Esophagus muscularis mucosa (tissue), 4 donors: ENCODE results near the gene FSCN2. TPM values are rescaled to one million over a fixed set of nuclear protein-coding genes. Genes with fewer than 3 reads are reported as not detected.

Experiments
- DNase-seq: peaks from one replicate; pipeline ENCODE4 v3.0.0-alpha.2; 2017; ENCODE audit errors: extremely low spot score
- H3K27ac ChIP-seq, 4 donors: fragments of 200-600 bp; sonication (generic); replicated peaks in 1 of 4; 1 replicate in 3 of 4; 2 replicates in 1 of 4; pipeline ENCODE4 v1.5.1; 2016 to 2019; ENCODE audit warnings: mild to moderate bottlenecking in 1 of 4
- H3K27me3 ChIP-seq, 4 donors: fragments of 200-600 bp; sonication (generic); one replicate each; pipeline versions ENCODE4 v1.5.1 to v1.6.0; 2016 to 2019
- H3K36me3 ChIP-seq, 4 donors: fragments of 200-600 bp; sonication (generic); one replicate each; pipeline ENCODE4 v1.5.1; 2016 to 2019
- H3K4me1 ChIP-seq, 4 donors: fragments of 200-600 bp; sonication (generic); one replicate each; pipeline ENCODE4 v1.5.1; 2016 to 2019
- H3K4me3 ChIP-seq, 4 donors: fragments of 200-600 bp; sonication (generic); 1 replicate in 2 of 4; 2 replicates in 2 of 4; pipeline ENCODE4 v1.5.1; 2016 to 2019; ENCODE audit warnings: mild to moderate bottlenecking in 4 of 4, moderate library complexity in 1 of 4
- H3K9me3 ChIP-seq, 4 donors: fragments of 200-600 bp; sonication (generic); 1 replicate in 3 of 4; 2 replicates in 1 of 4; pipeline ENCODE4 v1.5.1; 2016 to 2019
- EP300 ChIP-seq: sonication (generic); formaldehyde crosslinking; IDR thresholded peaks from one replicate; pipeline ENCODE4 v1.6.1; 2017; ENCODE audit warnings: antibody characterized with exemption
- POLR2A ChIP-seq: fragments of 450-650 bp; IDR thresholded peaks from one replicate; pipeline ENCODE4 v1.6.1; 2017; ENCODE audit warnings: antibody characterized with exemption, moderate library complexity, mild to moderate bottlenecking, low read depth
- POLR2AphosphoS5 ChIP-seq, 2 donors: sonication (generic); formaldehyde crosslinking; IDR thresholded peaks; one replicate each; pipeline ENCODE4 v1.6.1; 2017; ENCODE audit warnings: antibody characterized with exemption in 2 of 2
- WGBS: methylation state at CpG from one replicate; pipeline ENCODE4 v1.1.5; 2018; 5-methylcytosine and 5-hydroxymethylcytosine counted together
- intact Hi-C: fragments of 100-400 bp; cut with DNase I; formaldehyde crosslinking; loops from one replicate; pipeline ENCODE4 v1.15.1; 2023
- total RNA-seq, 4 donors: library from RNA; depleted of rRNA; stranded (reverse); fragments of >200 nt; gene quantifications; one replicate each; pipeline versions ENCODE4 v1.1.0 to v1.2.1, GENCODE V29; 2016
- TF ChIP-seq, protein P1 (sequence below), 3 experiments: fragments of 200-600 bp in 2 of 3; fragments of 450-650 bp in 1 of 3; sonication (generic) in 2 of 3; IDR thresholded peaks; one replicate each; pipeline ENCODE4 v1.5.1; 2017 to 2019; ENCODE audit warnings: antibody characterized with exemption in 3 of 3, mild to moderate bottlenecking in 2 of 3, moderate library complexity in 1 of 3

Gene FSCN2
- total RNA-seq, 4 donors from 2014 or later, result 1.2 to 2.4 (median 1.7) TPM

DNA sequence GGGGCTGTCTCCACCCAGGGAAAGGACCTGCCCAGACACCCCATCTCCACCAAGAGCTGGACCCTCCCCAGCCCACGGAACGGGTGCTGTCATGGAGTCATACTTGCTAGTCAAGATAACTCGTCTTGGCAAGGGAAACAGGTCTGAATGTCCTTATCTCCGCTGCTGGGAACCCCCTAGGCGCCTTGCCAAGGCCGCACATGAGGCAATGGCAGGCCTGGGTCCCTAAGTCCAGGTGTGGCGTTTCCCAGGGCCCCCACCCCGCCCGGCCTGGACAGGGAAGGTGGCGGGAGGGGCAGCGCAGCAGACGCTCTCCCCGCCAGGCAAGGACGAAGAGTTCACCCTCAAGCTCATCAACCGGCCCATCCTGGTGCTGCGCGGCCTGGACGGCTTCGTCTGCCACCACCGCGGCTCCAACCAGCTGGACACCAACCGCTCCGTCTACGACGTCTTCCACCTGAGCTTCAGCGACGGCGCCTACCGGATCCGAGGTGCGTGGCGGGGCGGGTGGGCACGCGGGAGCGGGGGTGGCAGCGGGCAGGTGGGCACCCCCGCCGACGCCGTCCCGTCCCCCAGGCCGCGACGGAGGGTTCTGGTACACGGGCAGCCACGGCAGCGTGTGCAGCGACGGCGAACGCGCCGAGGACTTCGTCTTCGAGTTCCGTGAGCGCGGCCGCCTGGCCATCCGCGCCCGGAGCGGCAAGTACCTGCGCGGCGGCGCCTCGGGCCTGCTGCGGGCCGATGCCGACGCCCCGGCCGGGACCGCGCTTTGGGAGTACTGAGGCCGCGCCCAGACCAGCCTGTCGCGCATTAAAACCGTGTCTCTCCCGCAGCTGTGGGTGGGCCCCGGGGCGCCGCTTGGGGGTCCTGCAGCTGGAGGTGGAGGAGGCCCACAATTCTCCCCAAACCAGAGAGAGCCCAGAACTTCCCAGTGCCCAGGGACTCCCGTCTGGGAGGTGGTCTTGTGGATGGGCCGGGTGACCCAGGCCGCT lies 8.4 kb downstream of the FSCN2 start:
- Histone ChIP-seq H3K4me3 (no peak overlapping the region), H3K9me3 (no peaks in the 10 kb centered on the region), H3K27ac (no peak overlapping the region), H3K4me1 (peaks cover 15 to 23% (median 17%) of the 10 kb centered on the region in 4 donors), H3K36me3 (peaks cover 10 to 38% (median 37%) of the 10 kb centered on the region in 4 donors), H3K27me3 (peaks cover 10 to 56% (median 26%) of the 10 kb centered on the region in 4 donors)
- TF ChIP-seq EP300 (no peak), POLR2A (no peak)
- intact Hi-C loops, result no loop called here
- WGBS, result 10% methylated on average over 8 of the region's 89 CpGs
- DNase-seq, result no peak

DNA sequence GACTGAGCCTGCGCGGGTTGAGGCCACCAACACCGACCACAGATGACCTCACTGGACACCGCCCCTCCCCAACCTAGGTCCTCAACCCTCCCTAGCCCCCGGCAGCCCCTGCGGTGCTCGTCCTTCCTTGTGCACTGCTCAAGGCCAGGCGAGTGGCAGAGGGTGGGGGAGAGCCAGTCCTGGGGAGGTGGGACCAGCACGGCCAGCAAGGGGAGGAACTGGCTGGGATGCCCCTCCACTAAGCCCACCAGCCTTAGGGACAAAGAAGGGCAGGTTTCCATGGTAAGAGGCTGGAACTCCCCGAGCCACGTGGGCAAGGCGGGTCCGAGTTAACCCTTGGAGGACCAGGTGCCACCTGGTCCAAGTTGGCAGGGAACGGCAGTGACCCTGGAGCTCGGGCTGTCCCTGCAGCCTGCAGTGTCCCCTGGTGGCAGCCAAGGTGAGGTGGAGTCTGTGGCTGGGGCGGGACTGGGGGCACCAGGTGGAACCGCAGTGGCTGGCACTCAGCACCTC lies 9.2 kb downstream of the FSCN2 start:
- TF ChIP-seq POLR2A (no peak), POLR2AphosphoS5 (IDR thresholded peaks at IDR 0.05) (peak in 1 of 2 donors; percentile 5)
- TF ChIP-seq, protein P1, sequence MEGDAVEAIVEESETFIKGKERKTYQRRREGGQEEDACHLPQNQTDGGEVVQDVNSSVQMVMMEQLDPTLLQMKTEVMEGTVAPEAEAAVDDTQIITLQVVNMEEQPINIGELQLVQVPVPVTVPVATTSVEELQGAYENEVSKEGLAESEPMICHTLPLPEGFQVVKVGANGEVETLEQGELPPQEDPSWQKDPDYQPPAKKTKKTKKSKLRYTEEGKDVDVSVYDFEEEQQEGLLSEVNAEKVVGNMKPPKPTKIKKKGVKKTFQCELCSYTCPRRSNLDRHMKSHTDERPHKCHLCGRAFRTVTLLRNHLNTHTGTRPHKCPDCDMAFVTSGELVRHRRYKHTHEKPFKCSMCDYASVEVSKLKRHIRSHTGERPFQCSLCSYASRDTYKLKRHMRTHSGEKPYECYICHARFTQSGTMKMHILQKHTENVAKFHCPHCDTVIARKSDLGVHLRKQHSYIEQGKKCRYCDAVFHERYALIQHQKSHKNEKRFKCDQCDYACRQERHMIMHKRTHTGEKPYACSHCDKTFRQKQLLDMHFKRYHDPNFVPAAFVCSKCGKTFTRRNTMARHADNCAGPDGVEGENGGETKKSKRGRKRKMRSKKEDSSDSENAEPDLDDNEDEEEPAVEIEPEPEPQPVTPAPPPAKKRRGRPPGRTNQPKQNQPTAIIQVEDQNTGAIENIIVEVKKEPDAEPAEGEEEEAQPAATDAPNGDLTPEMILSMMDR (IDR thresholded peaks at IDR 0.05), result peak; percentile 49 to 69 (median 68)
- no peak overlapping the region for H3K27ac ChIP-seq
- peaks cover 15 to 23% (median 17%) of the 10 kb centered on the region in 4 donors for H3K4me1 ChIP-seq
- WGBS, result no CpG with 5 or more reads among the region's 17 CpGs
- peaks cover 10 to 43% (median 41%) of the 10 kb centered on the region in 4 donors for H3K36me3 ChIP-seq
- intact Hi-C loops, result no loop called here
- no peak for DNase-seq
- H3K27me3 ChIP-seq, result peaks cover 10 to 56% (median 26%) of the 10 kb centered on the region in 4 donors
- no peak overlapping the region for H3K4me3 ChIP-seq
- no peaks in the 10 kb centered on the region for H3K9me3 ChIP-seq

DNA sequence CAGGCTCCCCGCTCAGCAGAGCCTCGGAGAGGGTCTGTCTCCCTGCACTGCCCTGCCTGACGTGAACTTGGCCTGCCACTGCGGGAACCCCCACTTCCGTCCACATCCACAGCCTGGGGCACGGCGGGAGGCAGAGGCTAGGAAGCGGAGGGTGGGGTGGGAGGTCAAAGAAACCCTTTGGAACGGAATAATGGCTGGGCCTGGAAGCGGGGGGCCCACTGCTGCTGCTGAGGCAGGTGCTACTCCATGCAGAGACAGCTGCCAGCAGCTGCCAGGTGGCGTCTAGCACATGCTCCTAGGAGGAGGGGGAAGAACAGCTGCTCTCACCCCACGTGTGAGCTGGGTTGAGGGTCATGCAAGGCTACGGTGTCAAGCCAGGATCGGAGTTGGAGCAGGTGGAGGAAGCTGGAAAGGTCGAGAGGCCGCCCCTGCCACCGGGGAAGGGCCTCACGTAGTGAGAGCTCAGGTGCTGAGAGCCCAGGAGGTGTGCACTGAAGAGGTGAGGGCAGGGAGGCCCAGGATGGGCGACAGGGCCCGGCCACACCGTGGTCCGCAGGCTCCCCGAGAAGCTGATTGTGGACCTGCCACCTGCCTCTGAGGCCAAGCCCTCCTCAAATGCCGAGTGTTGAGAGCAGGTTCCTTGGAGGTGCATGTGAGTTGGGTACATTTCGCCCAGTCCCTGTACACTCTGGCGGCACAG lies 9.8 kb downstream of the FSCN2 start:
- peaks cover 10 to 54% (median 26%) of the 10 kb centered on the region in 4 donors for H3K27me3 ChIP-seq

DNA sequence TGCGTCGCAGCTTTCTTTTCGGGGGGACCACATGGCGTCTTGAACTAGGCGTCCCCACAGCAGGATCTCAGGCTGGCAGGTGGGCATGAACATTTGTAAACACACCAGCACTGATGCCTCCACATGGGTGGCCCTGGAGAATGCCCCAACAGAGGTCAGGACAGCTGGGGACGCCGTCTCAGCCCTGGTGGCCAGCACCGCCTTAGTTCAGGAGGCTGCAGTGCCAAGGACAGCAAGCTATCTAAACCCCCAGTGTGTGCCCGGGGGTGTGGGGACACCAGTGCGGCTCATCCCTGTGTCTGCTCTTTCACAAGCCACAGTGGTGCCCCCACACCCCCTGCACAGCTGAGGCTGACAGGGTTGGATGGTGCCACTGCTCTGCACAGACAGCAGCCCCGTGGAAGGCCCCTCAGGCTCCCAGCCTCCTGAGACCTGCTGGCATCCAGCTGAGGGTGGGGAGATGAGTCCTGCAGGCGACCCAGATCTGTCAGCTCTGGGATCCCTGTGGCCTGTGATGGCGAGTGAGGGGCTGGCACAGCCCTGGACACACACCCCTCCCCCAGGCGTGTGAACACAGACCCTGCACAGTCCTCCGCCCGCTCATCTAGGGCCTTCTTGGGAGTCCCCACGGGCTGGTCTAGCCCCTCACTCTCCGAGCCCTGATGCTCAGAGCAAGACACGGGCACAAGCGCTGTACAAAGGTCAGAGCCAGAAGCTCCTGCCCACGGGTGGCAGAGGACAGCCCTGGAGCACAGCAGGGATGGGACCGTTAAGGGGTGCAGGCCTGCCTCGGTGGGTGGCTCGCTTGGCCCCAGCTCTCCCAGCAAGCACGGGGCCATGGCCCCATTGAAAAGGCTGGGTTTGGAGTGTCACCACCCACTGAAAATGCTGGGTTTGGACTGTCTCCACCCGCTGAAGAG lies 10.7 kb downstream of the FSCN2 start:
- peaks cover 10 to 45% (median 26%) of the 10 kb centered on the region in 4 donors for H3K27me3 ChIP-seq
- H3K4me3 ChIP-seq, result no peak overlapping the region
- TF ChIP-seq POLR2A, result no peak
- TF ChIP-seq, protein P1 (IDR thresholded peaks at IDR 0.05), result no peak
- TF ChIP-seq EP300, result no peak
- TF ChIP-seq POLR2AphosphoS5 (IDR thresholded peaks at IDR 0.05), result no peak
- H3K9me3 ChIP-seq, result no peaks in the 10 kb centered on the region
- peaks cover 15 to 23% (median 17%) of the 10 kb centered on the region in 4 donors for H3K4me1 ChIP-seq
- 95% methylated on average over 11 of the region's 26 CpGs for WGBS
- DNase-seq, result no peak
- H3K27ac ChIP-seq, result no peak overlapping the region
- peaks cover 15 to 58% (median 56%) of the 10 kb centered on the region in 4 donors for H3K36me3 ChIP-seq
- intact Hi-C loops, result no loop called here

More for the DNA sequence above, 9.8 kb downstream of the FSCN2 start:
- no peak overlapping the region for H3K4me3 ChIP-seq
- no peaks in the 10 kb centered on the region for H3K9me3 ChIP-seq
- no peak for DNase-seq
- intact Hi-C loops, result no loop called here
- 75% methylated on average over 19 of the region's 26 CpGs for WGBS
- TF ChIP-seq, protein P1 (IDR thresholded peaks at IDR 0.05), result no peak
- TF ChIP-seq POLR2A (no peak), POLR2AphosphoS5 (IDR thresholded peaks at IDR 0.05) (no peak), EP300 (no peak)
- peaks cover 15 to 23% (median 17%) of the 10 kb centered on the region in 4 donors for H3K4me1 ChIP-seq
- no peak overlapping the region for H3K27ac ChIP-seq
- H3K36me3 ChIP-seq, result peaks cover 14 to 49% (median 47%) of the 10 kb centered on the region in 4 donors
